Parathyroid adenoma (tissue), 2 donors: ENCODE results near the gene COA8.

Experiments used
- H2AFZ ChIP-seq: fragments of 300-600 bp; sonication (generic); one replicate; pipeline ENCODE4 v1.7.0; 2017; ENCODE audit warnings: antibody characterized with exemption, mild to moderate bottlenecking
- H3K27ac ChIP-seq: fragments of 300-600 bp; sonication (generic); one replicate; pipeline ENCODE4 v1.7.0; 2017
- H3K27me3 ChIP-seq: fragments of 300-600 bp; sonication (generic); one replicate; pipeline ENCODE4 v1.7.0; 2017; ENCODE audit warnings: low read length; ENCODE audit not compliant: control insufficient read depth, insufficient read depth
- H3K36me3 ChIP-seq: fragments of 300-600 bp; sonication (generic); one replicate; pipeline ENCODE4 v1.7.0; 2017; ENCODE audit warnings: low read length; ENCODE audit not compliant: control insufficient read depth, insufficient read depth
- H3K4me1 ChIP-seq: fragments of 300-600 bp; sonication (generic); one replicate; pipeline ENCODE4 v1.7.0; 2017; ENCODE audit warnings: control low read depth
- H3K4me2 ChIP-seq: fragments of 300-600 bp; sonication (generic); one replicate; pipeline ENCODE4 v1.7.0; 2017; ENCODE audit warnings: low read length
- H3K4me3 ChIP-seq: fragments of 300-600 bp; sonication (generic); one replicate; pipeline ENCODE4 v1.7.0; 2017; ENCODE audit warnings: low read depth, low read length
- H3K79me2 ChIP-seq: fragments of 300-600 bp; sonication (generic); one replicate; pipeline ENCODE4 v1.7.0; 2017; ENCODE audit warnings: control low read depth
- H3K9ac ChIP-seq: fragments of 300-600 bp; sonication (generic); one replicate; pipeline ENCODE4 v1.7.0; 2017; ENCODE audit warnings: mild to moderate bottlenecking
- H3K9me3 ChIP-seq: fragments of 300-600 bp; sonication (generic); one replicate; pipeline ENCODE4 v1.7.0; 2017; ENCODE audit warnings: low read length; ENCODE audit not compliant: control insufficient read depth
- CTCF ChIP-seq: fragments of 300-600 bp; sonication (generic); IDR thresholded peaks from one replicate; pipeline ENCODE4 v1.7.0; 2017; ENCODE audit warnings: antibody characterized with exemption, mild to moderate bottlenecking
- donor health status: primary hyperparathyroidism.

Gene COA8

GRCh38 chr14:103517721-103518421 lies 44.9 kb upstream of the COA8 start:
- no peak for TF ChIP-seq CTCF
- Histone ChIP-seq H3K9ac (no peak overlapping the region), H3K9me3 (no peaks in the 10 kb centered on the region), H3K4me2 (no peak overlapping the region), H3K36me3 (no peaks in the 10 kb centered on the region), H2AFZ (peak overlapping the region; percentile 46), H3K27ac (peak overlapping the region; percentile 95), H3K4me1 (peaks cover 33% of the 10 kb centered on the region), H3K4me3 (no peak overlapping the region), H3K79me2 (no peaks in the 10 kb centered on the region), H3K27me3 (no peaks in the 10 kb centered on the region)

DNA sequence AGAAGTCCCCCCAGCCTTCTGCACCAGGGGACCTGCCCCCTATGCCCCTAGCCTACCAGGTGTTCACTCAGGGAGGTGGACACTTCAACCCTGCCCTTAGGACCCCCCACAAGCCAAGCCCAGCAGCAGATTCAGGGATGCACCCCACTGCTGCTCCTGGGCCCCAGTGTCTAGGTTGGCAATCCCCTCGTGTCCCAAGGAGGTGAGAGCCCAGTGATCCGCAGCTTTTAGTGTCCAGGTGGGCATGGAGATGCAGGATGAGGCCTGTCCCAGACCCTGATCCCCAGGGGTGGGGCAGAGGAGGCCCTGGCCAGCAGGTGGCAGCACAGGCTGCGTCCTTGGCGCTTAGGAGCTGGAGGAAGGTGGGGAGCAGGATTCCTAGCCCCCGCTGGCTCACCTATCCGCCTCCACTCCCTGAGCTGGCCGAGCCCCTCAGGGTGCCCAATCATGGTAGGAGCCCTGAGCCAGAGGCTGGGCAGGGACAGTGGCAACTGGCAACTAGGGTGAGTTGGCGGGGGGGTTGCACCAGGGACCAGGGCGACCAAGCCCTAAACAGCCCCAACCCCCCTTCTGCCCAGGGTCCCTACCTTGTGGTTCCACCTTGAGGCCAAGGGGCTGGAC lies 44.2 kb upstream of the COA8 start:
- Histone ChIP-seq H3K27me3 (no peaks in the 10 kb centered on the region), H3K9me3 (no peaks in the 10 kb centered on the region), H3K27ac (peak overlapping the region; percentile 95), H3K9ac (no peak overlapping the region), H2AFZ (peak overlapping the region; percentile 46), H3K4me2 (no peak overlapping the region), H3K36me3 (no peaks in the 10 kb centered on the region), H3K4me1 (peaks cover 27% of the 10 kb centered on the region), H3K4me3 (no peak overlapping the region), H3K79me2 (no peaks in the 10 kb centered on the region)
- TF ChIP-seq CTCF, result peak; percentile 94

DNA sequence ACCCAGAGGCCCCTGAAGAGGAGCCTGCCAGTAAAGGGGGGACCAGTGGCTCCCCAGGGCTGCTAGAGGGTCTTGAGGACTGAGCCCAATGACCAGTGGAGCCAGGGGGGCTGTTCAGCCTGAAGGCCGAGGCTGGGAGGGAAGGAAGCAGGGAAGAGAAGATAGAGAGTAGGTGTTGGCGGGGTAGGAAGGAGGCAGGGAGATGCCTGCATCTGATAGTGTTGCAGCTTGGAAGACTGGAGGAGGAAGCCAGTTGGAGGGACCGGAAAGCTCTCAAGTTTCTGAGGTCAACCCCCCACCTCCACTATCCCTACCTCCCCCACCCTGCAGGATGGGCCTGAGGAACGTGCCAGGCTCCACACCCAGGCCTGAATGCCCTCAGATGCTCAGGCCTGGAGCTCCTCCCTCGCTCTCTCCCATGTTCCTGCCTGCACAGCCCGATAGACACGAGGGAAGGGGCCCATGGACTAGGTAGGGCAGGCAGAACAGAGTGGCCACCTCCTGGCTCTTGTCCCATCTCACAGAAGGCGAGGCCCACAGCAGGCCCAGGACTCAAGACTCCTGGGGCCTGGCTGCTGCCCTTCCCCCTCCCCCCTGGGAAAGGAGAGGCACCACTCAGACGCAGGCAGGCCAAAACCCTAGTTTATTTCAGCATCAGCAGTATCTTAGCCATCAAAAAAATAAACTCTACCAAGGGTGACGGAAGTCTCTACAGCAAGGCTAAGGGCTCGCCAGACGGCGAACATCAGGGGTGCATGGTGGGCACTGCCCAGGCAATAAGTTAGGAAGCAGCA lies 43.5 kb upstream of the COA8 start:
- no peak overlapping the region for H3K9ac ChIP-seq
- no peaks in the 10 kb centered on the region for H3K27me3 ChIP-seq
- H3K27ac ChIP-seq, result peak overlapping the region; percentile 95
- peak overlapping the region; percentile 48 for H2AFZ ChIP-seq
- no peak overlapping the region for H3K4me3 ChIP-seq
- TF ChIP-seq CTCF, result no peak
- H3K36me3 ChIP-seq, result no peaks in the 10 kb centered on the region
- no peaks in the 10 kb centered on the region for H3K79me2 ChIP-seq
- H3K4me2 ChIP-seq, result peak overlapping the region; percentile 30
- H3K4me1 ChIP-seq, result peaks cover 27% of the 10 kb centered on the region
- H3K9me3 ChIP-seq, result no peaks in the 10 kb centered on the region

GRCh38 chr14:103519837-103520212 lies 42.9 kb upstream of the COA8 start:
- H3K9ac ChIP-seq, result no peak overlapping the region
- H2AFZ ChIP-seq, result peak overlapping the region; percentile 48
- peak overlapping the region; percentile 74 for H3K4me3 ChIP-seq
- no peaks in the 10 kb centered on the region for H3K27me3 ChIP-seq
- no peak for TF ChIP-seq CTCF
- H3K27ac ChIP-seq, result peak overlapping the region; percentile 95
- no peaks in the 10 kb centered on the region for H3K79me2 ChIP-seq
- no peaks in the 10 kb centered on the region for H3K9me3 ChIP-seq
- H3K36me3 ChIP-seq, result no peaks in the 10 kb centered on the region
- H3K4me1 ChIP-seq, result peaks cover 27% of the 10 kb centered on the region
- peak overlapping the region; percentile 30 for H3K4me2 ChIP-seq
